HG02852 (cell line): ENCODE results near the gene CCDC127.
A peak's percentile ranks its signal among the peaks of the same experiment; 100 is the strongest.
"Not testable (repeated sequence)": the region's sequence is repeated elsewhere in the genome, so short reads cannot be mapped to it uniquely, and the experiment has no call there.

Source experiments
- ATAC-seq: cut with Tn5 transposase; IDR thresholded peaks from one replicate; pipeline ENCODE4 v1.9.1; 2021; ENCODE audit warnings: mild to moderate bottlenecking, moderate library complexity; ENCODE audit not compliant: unreplicated experiment

CCDC127 gene

GRCh38 chr5:235527-235926 lies 17.6 kb upstream of the CCDC127 start:
- ATAC-seq: not testable (repeated sequence)

- ATAC-seq: no peak
Measured at GRCh38 chr5:234450-234849, 16.5 kb upstream of the CCDC127 start.

- not testable (repeated sequence) for ATAC-seq
Measured at GRCh38 chr5:233426-233825, 15.5 kb upstream of the CCDC127 start.

- ATAC-seq: no peak
Measured at GRCh38 chr5:231661-232060, 13.7 kb upstream of the CCDC127 start.

GRCh38 chr5:230711-231110 lies 12.8 kb upstream of the CCDC127 start:
- no peak for ATAC-seq

- no peak for ATAC-seq
Measured at GRCh38 chr5:228886-229285, 10.9 kb upstream of the CCDC127 start.

GRCh38 chr5:227375-227774 lies 9.4 kb upstream of the CCDC127 start:
- not testable (repeated sequence) for ATAC-seq

GRCh38 chr5:225334-225733 lies 7.4 kb upstream of the CCDC127 start:
- no peak for ATAC-seq

- ATAC-seq: no peak
Measured at GRCh38 chr5:223791-224190, 5.8 kb upstream of the CCDC127 start.

GRCh38 chr5:222951-223715 lies 5.2 kb upstream of the CCDC127 start:
- not testable (repeated sequence) for ATAC-seq

GRCh38 chr5:219991-220390 lies 2.0 kb upstream of the CCDC127 start:
- no peak for ATAC-seq

GRCh38 chr5:219460-219863 lies 1.5 kb upstream of the CCDC127 start:
- no peak for ATAC-seq

GRCh38 chr5:218457-219291 lies 721 bp upstream of the CCDC127 start:
- peak; percentile 27 for ATAC-seq

GRCh38 chr5:216076-216475 lies 1.9 kb downstream of the CCDC127 start:
- ATAC-seq: not testable (repeated sequence)

GRCh38 chr5:215256-215655 lies 2.7 kb downstream of the CCDC127 start:
- not testable (repeated sequence) for ATAC-seq

GRCh38 chr5:213803-214395 lies 4.1 kb downstream of the CCDC127 start:
- ATAC-seq: no peak

GRCh38 chr5:208449-209114 lies 9.4 kb downstream of the CCDC127 start:
- ATAC-seq: no peak

GRCh38 chr5:207599-207998 lies 10.4 kb downstream of the CCDC127 start:
- no peak for ATAC-seq

- no peak for ATAC-seq
Measured at GRCh38 chr5:206927-207536, 10.9 kb downstream of the CCDC127 start.

- no peak for ATAC-seq
Measured at GRCh38 chr5:206406-206805, 11.5 kb downstream of the CCDC127 start.
